SU-DHL-6 (cell line): ENCODE data around the gene FITM2.

ENCODE experiments used
- H2AFZ ChIP-seq: fragments of 200-600 bp; sonication (generic); 2 replicates; pipeline ENCODE4 v1.6.1; 2014; ENCODE audit warnings: low read depth, mild to moderate bottlenecking, moderate library complexity, mixed read lengths, antibody characterized with exemption, low read length; ENCODE audit not compliant: severe bottlenecking
- H3F3A ChIP-seq: fragments of 200-600 bp; shearing (Covaris generic); 2 replicates; pipeline ENCODE4 v1.6.0; 2016; ENCODE audit warnings: antibody characterized with exemption, mild to moderate bottlenecking; ENCODE audit not compliant: insufficient read depth
- H3K27ac ChIP-seq: fragments of 200-600 bp; sonication (generic); 2 replicates; pipeline ENCODE4 v1.5.1; 2016; ENCODE audit warnings: low read depth, mild to moderate bottlenecking, low read length, moderate library complexity, mixed read lengths
- H3K27me3 ChIP-seq: fragments of 200-600 bp; sonication (generic), shearing (Covaris generic); 2 replicates; pipeline ENCODE4 v1.6.0; 2014; ENCODE audit warnings: mild to moderate bottlenecking, low read length
- H3K36me3 ChIP-seq: fragments of 200-600 bp; sonication (generic); 2 replicates; pipeline ENCODE4 v1.6.1; 2014; ENCODE audit warnings: mild to moderate bottlenecking, low read length, mixed read lengths
- H3K4me2 ChIP-seq: fragments of 300-600, 200-600 bp; shearing (Covaris generic), sonication (generic); 2 replicates; pipeline ENCODE4 v1.6.0; 2014; ENCODE audit warnings: low read length, low read depth, mild to moderate bottlenecking; ENCODE audit not compliant: poor library complexity, severe bottlenecking
- H3K4me3 ChIP-seq: fragments of 200-600 bp; sonication (generic); 2 replicates; pipeline ENCODE4 v1.5.1; 2014; ENCODE audit warnings: antibody characterized with exemption, low read length, mild to moderate bottlenecking, mixed read lengths; ENCODE audit not compliant: insufficient read depth, poor library complexity, severe bottlenecking
- H3K79me2 ChIP-seq: fragments of 200-600 bp; sonication (generic); 2 replicates; pipeline ENCODE4 v1.6.1; 2014; ENCODE audit warnings: mild to moderate bottlenecking, low read length, moderate library complexity; ENCODE audit not compliant: insufficient read depth
- H3K9ac ChIP-seq: fragments of 200-600 bp; sonication (generic); 2 replicates; pipeline ENCODE4 v1.7.0; 2014; ENCODE audit warnings: mild to moderate bottlenecking, low read length
- H3K9me2 ChIP-seq: fragments of 200-600 bp; sonication (generic); replicated peaks from 2 replicates; pipeline ENCODE4 v1.6.1; 2014; ENCODE audit warnings: low read length; ENCODE audit not compliant: insufficient read depth
- H3K9me3 ChIP-seq: fragments of 200-600 bp; sonication (generic); 2 replicates; pipeline ENCODE4 v1.6.1; 2014; ENCODE audit warnings: low read length, mixed read lengths; ENCODE audit not compliant: insufficient read depth
- H4K20me1 ChIP-seq: fragments of 200-600 bp; sonication (generic); 2 replicates; pipeline ENCODE4 v1.6.1; 2014; ENCODE audit warnings: low read depth, mild to moderate bottlenecking, antibody characterized with exemption, low read length, moderate library complexity, mixed read lengths
- EZH2phosphoT487 ChIP-seq: fragments of 200-600 bp; sonication (generic), shearing (Covaris generic); conservative IDR thresholded peaks from 2 replicates; pipeline ENCODE4 v1.6.1; 2018; ENCODE audit warnings: mild to moderate bottlenecking, antibody characterized with exemption, low read length, moderate library complexity, mixed read lengths
- TF ChIP-seq, protein P1 (sequence below): fragments of 200-600 bp; sonication (generic); IDR thresholded peaks from one replicate; pipeline ENCODE4 v1.5.1; 2017; ENCODE audit warnings: antibody characterized with exemption, mild to moderate bottlenecking, low read length, moderate library complexity; ENCODE audit not compliant: insufficient read depth, poor library complexity, severe bottlenecking

FITM2 gene

DNA sequence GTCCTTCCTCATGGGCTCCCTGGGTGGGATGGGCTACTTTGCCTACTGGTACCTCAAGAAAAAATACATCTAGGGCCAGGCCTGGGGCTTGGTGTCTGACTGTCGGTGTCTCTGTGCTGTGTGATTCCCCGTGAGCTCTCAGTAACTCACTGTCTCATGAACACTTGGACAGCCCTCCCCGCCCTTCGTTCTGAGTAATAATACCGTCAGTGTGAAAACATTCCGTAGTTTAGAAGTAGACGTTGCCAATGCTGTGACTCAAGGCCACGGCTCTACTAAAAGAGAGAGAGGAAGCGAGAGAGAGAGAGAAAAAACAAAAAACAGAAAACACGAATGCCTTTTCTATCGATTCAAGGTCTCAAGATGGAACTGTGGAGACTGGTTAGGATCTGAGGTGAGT is 31.8 kb downstream of the FITM2 start:
- Histone ChIP-seq H3K4me3 (no peak overlapping the region), H3K9me2 (no peaks in the 10 kb centered on the region), H4K20me1 (no peaks in the 10 kb centered on the region), H3K79me2 (no peaks in the 10 kb centered on the region), H3K9ac (no peak overlapping the region), H3K27me3 (no peaks in the 10 kb centered on the region), H3K36me3 (no peaks in the 10 kb centered on the region), H3K27ac (no peak overlapping the region), H3K9me3 (no peaks in the 10 kb centered on the region), H3K4me2 (no peak overlapping the region), H3F3A (no peaks in the 10 kb centered on the region), H2AFZ (no peak overlapping the region)
- TF ChIP-seq EZH2phosphoT487, result no peak

DNA sequence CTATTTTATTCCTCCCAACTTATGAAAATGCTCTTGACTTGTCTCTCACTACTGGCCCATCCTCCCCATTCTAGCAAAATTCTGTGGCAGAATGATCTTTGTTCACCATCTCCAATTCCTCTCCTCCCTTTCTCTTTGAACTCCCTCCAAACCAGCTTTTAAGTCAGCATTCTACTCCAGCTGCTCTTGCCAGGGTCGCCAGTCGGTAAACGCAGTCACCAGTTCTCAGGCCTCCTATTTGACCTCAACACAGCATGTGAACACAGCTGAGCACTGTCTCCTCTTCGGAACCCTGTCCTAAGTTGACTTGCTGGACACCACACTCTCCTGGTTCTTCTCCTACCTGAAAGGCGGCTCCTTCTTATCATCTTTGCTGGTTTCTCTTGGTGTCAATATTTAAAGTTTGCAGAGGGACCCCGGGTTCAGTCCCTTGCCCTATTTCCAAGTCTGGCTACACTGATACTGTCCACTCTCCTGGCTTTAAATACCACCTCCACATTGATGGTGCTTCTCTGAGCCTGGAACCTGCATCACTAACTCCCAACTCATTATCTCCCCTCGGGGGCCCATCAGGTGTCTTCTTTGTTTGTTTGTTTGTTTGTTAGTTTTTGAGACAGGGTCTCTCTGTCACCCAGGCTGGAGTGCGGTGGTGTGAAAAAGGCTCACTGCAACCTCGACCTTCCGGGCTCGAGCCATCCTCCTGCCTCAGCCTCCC is 36.5 kb downstream of the FITM2 start:
- Histone ChIP-seq H3K36me3 (no peaks in the 10 kb centered on the region), H4K20me1 (no peaks in the 10 kb centered on the region), H2AFZ (no peak overlapping the region), H3K9ac (no peak overlapping the region), H3K4me3 (no peak overlapping the region), H3K9me2 (no peaks in the 10 kb centered on the region), H3K9me3 (no peaks in the 10 kb centered on the region), H3K4me2 (no peak overlapping the region), H3K27ac (no peak overlapping the region), H3K27me3 (no peaks in the 10 kb centered on the region), H3F3A (no peaks in the 10 kb centered on the region), H3K79me2 (no peaks in the 10 kb centered on the region)
- TF ChIP-seq, protein P1, sequence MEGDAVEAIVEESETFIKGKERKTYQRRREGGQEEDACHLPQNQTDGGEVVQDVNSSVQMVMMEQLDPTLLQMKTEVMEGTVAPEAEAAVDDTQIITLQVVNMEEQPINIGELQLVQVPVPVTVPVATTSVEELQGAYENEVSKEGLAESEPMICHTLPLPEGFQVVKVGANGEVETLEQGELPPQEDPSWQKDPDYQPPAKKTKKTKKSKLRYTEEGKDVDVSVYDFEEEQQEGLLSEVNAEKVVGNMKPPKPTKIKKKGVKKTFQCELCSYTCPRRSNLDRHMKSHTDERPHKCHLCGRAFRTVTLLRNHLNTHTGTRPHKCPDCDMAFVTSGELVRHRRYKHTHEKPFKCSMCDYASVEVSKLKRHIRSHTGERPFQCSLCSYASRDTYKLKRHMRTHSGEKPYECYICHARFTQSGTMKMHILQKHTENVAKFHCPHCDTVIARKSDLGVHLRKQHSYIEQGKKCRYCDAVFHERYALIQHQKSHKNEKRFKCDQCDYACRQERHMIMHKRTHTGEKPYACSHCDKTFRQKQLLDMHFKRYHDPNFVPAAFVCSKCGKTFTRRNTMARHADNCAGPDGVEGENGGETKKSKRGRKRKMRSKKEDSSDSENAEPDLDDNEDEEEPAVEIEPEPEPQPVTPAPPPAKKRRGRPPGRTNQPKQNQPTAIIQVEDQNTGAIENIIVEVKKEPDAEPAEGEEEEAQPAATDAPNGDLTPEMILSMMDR, result no peak
- TF ChIP-seq EZH2phosphoT487, result no peak

DNA sequence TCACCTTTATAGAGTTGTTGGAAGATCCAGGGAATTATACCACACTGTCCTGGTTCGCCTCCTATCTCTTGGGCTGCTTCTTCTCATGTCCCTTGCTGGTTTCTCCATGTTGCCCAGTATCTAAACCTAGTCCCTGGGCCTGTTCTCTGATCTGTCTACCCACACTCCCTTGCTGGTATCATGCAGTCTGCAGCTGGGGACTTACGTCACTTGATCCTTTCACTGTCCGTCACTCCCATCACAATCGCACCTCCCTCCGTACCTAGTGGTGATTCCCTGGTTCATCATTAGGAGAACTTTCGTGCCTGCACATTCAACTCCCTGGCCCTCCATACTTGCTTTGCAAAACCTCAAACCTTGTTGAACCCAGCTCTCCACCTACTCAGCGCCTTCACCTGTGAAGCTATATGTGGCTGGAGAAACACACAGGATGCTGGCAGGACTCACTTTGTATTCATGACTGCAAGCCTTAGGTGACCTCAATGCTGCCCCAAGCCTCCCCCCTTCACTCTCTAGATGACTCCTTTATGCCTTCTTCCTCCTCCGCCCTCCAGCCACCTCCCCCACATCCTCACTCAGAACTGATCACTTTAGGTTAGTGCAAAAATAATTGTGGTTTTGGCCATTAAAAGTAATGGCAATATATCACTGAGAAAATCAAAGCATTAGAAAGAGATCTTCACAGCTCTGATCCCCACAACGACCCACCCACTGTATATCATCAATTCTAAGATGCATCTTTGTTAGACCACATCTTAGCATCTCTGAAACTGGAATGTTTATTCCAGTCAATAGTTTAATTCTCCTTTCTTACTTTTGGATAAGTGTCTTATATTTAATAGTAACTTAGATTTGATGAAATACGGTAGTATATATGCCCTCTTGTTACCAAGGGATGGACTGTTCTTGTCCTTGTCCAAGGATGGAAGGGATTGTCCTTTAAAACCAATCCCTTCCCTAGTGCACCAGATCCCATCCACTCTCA is 37.5 kb downstream of the FITM2 start:
- no peak overlapping the region for H3K27ac ChIP-seq

More for the DNA sequence above, 37.5 kb downstream of the FITM2 start:
- no peaks in the 10 kb centered on the region for H3K79me2 ChIP-seq
- H2AFZ ChIP-seq, result no peak overlapping the region
- no peak overlapping the region for H3K4me2 ChIP-seq
- no peak overlapping the region for H3K9ac ChIP-seq
- H3F3A ChIP-seq, result no peaks in the 10 kb centered on the region
- H3K4me3 ChIP-seq, result no peak overlapping the region
- H3K9me3 ChIP-seq, result no peaks in the 10 kb centered on the region
- H3K9me2 ChIP-seq, result no peaks in the 10 kb centered on the region
- no peaks in the 10 kb centered on the region for H3K36me3 ChIP-seq
- TF ChIP-seq, protein P1, result no peak
- no peak for TF ChIP-seq EZH2phosphoT487
- no peaks in the 10 kb centered on the region for H3K27me3 ChIP-seq
- H4K20me1 ChIP-seq, result no peaks in the 10 kb centered on the region
